ENCODE data around the gene LTF. TPM values are rescaled to one million over a fixed set of nuclear protein-coding genes. Genes with fewer than 3 reads are reported as not detected.

LTF gene
- total RNA-seq, 1 donor from 2014 or later = 0.53 TPM

- TF ChIP-seq CTCF (IDR thresholded peaks at IDR 0.05; ENCODE audit: unreplicated experiment) = no peak
- H3K36me3 Mint-ChIP-seq (ENCODE audit: insufficient read depth) = peaks cover 3% of the 10 kb centered on the region
- no peak overlapping the region for H3K27ac Mint-ChIP-seq
- no peak overlapping the region for H3K4me3 Mint-ChIP-seq (ENCODE audit: low read depth)
- DNase-seq (ENCODE audit: low spot score, unreplicated experiment) = no peak
- peaks cover 9% of the 10 kb centered on the region for H3K27me3 Mint-ChIP-seq
- no peaks in the 10 kb centered on the region for H3K4me1 Mint-ChIP-seq (ENCODE audit: low read depth)
- H3K9me3 Mint-ChIP-seq (ENCODE audit: low read depth) = peaks cover 15% of the 10 kb centered on the region
Measured at GRCh38 chr3:46472736-46473135, 8.0 kb upstream of the LTF start.

- peaks cover 15% of the 10 kb centered on the region for H3K27me3 Mint-ChIP-seq
- H3K9me3 Mint-ChIP-seq (ENCODE audit: low read depth) = peaks cover 15% of the 10 kb centered on the region
- peaks cover 3% of the 10 kb centered on the region for H3K36me3 Mint-ChIP-seq (ENCODE audit: insufficient read depth)
- TF ChIP-seq CTCF (IDR thresholded peaks at IDR 0.05; ENCODE audit: unreplicated experiment) = no peak
- no peak overlapping the region for H3K4me3 Mint-ChIP-seq (ENCODE audit: low read depth)
- no peaks in the 10 kb centered on the region for H3K4me1 Mint-ChIP-seq (ENCODE audit: low read depth)
- no peak overlapping the region for H3K27ac Mint-ChIP-seq
- DNase-seq (ENCODE audit: low spot score, unreplicated experiment) = no peak
Measured at GRCh38 chr3:46471371-46471914, 6.7 kb upstream of the LTF start.

GRCh38 chr3:46470831-46471230 lies 6.1 kb upstream of the LTF start:
- Mint-ChIP-seq H3K27ac (no peak overlapping the region), H3K9me3 (ENCODE audit: low read depth) (peaks cover 15% of the 10 kb centered on the region), H3K27me3 (peaks cover 17% of the 10 kb centered on the region), H3K4me3 (ENCODE audit: low read depth) (no peak overlapping the region), H3K36me3 (ENCODE audit: insufficient read depth) (peaks cover 3% of the 10 kb centered on the region), H3K4me1 (ENCODE audit: low read depth) (no peaks in the 10 kb centered on the region)
- TF ChIP-seq CTCF (IDR thresholded peaks at IDR 0.05; ENCODE audit: unreplicated experiment) = no peak
- no peak for DNase-seq (ENCODE audit: low spot score, unreplicated experiment)

GRCh38 chr3:46469680-46470357 lies 5.1 kb upstream of the LTF start:
- Mint-ChIP-seq H3K9me3 (ENCODE audit: low read depth) (peaks cover 7% of the 10 kb centered on the region), H3K4me1 (ENCODE audit: low read depth) (no peaks in the 10 kb centered on the region), H3K36me3 (ENCODE audit: insufficient read depth) (peaks cover 2% of the 10 kb centered on the region), H3K4me3 (ENCODE audit: low read depth) (no peak overlapping the region), H3K27ac (no peak overlapping the region), H3K27me3 (peaks cover 24% of the 10 kb centered on the region)
- DNase-seq (ENCODE audit: low spot score, unreplicated experiment) = no peak
- TF ChIP-seq CTCF (IDR thresholded peaks at IDR 0.05; ENCODE audit: unreplicated experiment) = no peak

GRCh38 chr3:46468753-46469600 lies 4.3 kb upstream of the LTF start:
- TF ChIP-seq CTCF (IDR thresholded peaks at IDR 0.05; ENCODE audit: unreplicated experiment) = no peak
- peaks cover 30% of the 10 kb centered on the region for H3K27me3 Mint-ChIP-seq
- no peak for DNase-seq (ENCODE audit: low spot score, unreplicated experiment)

More at GRCh38 chr3:46468753-46469600, 4.3 kb upstream of the LTF start:
- H3K27ac Mint-ChIP-seq = no peak overlapping the region
- no peak overlapping the region for H3K4me3 Mint-ChIP-seq (ENCODE audit: low read depth)
- no peaks in the 10 kb centered on the region for H3K36me3 Mint-ChIP-seq (ENCODE audit: insufficient read depth)
- H3K9me3 Mint-ChIP-seq (ENCODE audit: low read depth) = no peaks in the 10 kb centered on the region
- no peaks in the 10 kb centered on the region for H3K4me1 Mint-ChIP-seq (ENCODE audit: low read depth)
